GM18511 (cell line): Measurements from ENCODE around the gene TMEM235.
"Not testable (repeated sequence)": the region's sequence is repeated elsewhere in the genome, so short reads cannot be mapped to it uniquely, and the experiment has no call there.

ENCODE experiments used
- ATAC-seq: cut with Tn5 transposase; IDR thresholded peaks from one replicate; pipeline ENCODE4 v1.9.1; 2021; ENCODE audit warnings: mild to moderate bottlenecking, moderate library complexity; ENCODE audit not compliant: unreplicated experiment

The TMEM235 gene

DNA sequence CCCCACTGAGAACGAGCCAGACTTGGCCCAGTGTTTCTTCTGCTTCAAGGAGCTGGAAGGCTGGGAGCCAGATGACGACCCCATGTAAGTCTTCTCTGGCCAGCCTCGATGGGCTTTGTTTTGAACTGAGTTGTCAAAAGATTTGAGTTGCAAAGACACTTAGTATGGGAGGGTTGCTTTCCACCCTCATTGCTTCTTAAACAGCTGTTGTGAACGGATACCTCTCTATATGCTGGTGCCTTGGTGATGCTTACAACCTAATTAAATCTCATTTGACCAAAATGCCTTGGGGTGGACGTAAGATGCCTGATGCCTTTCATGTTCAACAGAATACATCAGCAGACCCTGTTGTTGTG is 16.7 kb upstream of the TMEM235 start:
- no peak for ATAC-seq

DNA sequence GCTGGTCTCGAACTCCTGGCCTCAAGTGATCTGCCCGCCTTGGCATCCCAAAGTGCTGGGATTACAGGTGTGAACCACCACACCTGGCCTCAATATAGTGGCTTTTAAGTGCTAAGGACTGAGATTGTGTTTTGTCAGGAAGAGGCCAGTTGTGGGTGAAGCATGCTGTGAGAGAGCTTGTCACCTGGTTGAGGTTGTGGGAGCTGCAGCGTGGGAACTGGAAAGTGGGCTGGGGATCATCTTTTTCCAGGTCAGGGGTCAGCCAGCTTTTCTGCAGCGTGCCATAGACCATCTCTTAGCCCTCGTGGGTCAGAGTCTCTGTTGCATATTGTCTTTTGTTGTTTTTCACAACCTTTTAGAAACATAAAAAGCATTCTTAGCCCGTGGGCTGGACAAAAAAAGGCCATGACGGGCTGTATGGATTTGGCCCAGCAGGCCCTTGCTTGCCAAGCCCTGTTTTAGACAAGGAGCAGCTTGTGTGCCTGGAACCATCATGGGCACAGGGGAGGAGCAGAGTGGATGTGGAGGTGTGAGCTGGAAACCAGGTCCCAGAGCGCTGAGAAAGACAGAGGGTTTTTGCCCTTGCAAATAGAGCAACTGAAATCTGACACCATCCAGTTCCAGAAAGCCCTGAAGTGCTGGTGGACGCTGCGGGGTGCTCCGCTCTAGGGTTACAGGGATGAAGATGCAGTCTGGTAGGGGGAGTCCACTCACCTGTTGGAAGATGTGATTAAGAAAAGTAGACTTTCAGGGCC is 11.9 kb upstream of the TMEM235 start:
- no peak for ATAC-seq

DNA sequence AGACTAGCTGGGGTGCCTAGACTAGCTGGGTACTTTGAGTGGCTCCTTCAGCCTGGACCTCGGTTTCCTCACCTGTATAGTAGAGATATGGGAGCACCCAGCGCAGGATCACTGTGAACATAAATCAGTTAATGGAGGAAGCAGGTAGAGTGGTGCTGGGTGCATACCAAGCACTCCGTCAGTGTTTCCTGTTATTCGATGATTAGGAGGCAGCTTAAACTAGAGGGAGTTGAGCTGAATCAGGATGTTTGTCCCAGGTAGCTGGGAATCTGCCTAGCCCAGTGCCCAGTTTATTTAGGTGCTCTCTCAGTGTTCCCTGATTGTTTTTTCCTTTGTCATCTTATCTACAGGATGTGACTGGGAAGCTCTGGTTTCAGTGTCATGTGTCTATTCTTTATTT is 8.4 kb upstream of the TMEM235 start:
- no peak for ATAC-seq

DNA sequence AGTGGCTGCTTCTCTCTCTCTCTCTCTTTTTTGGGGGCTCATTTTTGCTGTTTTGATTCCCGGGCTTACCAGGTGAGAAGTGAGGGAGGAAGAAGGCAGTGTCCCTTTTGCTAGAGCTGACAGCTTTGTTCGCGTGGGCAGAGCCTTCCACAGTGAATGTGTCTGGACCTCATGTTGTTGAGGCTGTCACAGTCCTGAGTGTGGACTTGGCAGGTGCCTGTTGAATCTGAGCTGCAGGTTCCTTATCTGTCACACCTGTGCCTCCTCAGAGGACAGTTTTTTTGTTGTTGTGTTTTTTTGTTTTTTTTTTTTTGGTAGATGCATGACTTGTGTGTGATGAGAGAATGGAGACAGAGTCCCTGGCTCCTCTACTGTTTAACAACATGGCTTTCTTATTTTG is 7.7 kb upstream of the TMEM235 start:
- ATAC-seq, result no peak

DNA sequence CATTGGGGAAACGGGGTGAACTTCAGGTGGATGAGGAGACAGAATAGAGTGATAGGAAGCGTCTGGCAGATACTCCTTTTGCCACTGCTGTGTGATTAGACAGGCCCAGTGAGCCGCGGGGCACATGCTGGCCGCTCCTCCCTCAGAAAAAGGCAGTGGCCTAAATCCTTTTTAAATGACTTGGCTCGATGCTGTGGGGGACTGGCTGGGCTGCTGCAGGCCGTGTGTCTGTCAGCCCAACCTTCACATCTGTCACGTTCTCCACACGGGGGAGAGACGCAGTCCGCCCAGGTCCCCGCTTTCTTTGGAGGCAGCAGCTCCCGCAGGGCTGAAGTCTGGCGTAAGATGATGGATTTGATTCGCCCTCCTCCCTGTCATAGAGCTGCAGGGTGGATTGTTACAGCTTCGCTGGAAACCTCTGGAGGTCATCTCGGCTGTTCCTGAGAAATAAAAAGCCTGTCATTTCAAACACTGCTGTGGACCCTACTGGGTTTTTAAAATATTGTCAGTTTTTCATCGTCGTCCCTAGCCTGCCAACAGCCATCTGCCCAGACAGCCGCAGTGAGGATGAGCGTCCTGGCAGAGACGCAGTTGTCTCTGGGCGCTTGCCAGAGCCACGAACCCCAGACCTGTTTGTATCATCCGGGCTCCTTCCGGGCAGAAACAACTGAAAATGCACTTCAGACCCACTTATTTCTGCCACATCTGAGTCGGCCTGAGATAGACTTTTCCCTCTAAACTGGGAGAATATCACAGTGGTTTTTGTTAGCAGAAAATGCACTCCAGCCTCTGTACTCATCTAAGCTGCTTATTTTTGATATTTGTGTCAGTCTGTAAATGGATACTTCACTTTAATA is 7.0 kb upstream of the TMEM235 start:
- ATAC-seq, result no peak

DNA sequence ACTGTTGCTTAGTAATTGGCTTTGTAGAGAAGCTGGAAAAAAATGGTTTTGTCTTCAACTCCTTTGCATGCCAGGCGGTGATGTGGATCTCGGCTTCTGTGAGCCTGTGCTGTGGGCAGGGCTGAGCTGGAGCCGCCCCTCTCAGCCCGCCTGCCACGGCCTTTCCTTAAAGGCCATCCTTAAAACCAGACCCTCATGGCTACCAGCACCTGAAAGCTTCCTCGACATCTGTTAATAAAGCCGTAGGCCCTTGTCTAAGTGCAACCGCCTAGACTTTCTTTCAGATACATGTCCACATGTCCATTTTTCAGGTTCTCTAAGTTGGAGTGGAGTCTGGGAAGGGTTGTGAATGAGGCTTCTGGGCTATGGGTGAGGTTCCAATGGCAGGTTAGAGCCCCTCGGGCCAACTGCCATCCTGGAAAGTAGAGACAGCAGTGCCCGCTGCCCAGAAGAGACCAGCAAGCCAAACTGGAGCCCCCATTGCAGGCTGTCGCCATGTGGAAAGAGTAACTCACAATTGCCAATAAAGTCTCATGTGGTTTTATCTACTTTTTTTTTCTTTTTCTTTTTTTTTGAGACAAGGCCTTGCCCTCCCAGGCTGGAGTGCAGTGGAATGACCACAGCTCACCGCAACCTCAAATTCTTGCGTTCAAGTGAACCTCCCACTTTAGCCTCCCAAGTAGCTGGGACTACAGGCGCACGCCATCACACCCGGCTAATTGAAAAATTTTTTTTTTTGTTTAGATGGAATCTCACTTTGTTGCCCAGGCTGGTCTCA is 6.2 kb upstream of the TMEM235 start:
- ATAC-seq, result no peak

DNA sequence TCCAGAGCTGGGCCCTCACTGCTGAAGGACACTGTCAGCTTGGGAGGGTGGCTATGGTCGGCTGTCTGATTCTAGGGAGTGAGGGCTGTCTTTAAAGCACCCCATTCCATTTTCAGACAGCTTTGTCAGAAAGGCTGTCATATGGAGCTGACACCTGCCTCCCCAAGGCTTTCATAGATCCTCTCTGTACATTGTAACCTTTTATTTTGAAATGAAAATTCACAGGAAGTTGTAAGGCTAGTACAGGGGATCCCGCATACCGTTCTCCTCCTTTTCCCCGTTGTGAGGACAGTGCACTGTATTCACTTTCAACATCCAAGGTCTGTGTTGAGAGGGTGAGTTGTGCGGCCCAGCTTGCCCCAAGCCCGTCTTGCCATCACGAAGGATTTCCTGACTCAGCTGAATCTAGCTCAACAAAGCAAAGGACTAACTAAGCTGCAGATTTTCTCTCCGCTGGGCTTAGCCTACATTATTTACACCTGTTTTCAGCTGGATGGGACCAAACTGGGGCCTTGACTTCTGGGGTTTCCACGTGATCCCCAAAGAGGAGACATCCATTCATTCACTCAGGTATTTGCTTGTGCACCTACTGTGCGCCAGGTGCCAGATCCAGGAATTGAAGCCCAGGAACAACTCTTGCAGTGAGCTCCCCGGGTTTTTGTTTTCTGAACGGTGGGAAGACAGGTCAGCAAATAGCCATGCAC is 5.2 kb upstream of the TMEM235 start:
- no peak for ATAC-seq

DNA sequence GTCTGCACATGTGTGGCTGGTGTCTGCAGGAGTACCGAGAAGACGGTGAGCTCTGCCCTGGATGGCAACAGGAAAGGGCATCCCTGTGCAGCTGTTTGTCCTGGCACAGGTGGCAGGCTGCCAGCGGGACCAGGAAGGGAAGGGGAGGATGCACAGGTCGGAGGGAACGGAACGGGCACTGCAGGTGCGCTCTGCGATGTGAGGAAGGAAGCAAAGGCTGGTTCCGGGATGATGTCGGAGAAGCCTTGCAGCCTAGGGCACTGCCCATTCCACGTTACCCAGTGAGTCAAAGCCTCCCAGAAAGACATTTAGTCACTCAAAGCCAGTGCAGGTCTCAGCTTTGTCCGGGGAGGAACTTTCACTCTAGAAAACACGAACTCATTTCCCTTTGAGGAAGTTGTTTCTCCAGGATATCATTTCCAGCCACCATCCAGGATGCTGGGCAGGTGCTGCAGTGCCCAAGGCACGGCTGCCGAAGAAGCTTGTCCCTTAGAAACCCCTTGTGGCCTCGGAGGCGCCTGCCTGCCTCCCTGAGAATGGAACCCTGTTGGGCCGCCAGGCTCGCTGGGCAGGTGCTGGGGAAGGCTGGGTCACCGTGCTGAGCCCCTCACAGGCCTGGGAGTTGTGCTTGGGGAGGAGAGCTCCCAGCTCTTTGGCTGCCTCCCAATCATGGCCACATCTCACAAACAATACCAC is 4.5 kb upstream of the TMEM235 start:
- ATAC-seq, result no peak

DNA sequence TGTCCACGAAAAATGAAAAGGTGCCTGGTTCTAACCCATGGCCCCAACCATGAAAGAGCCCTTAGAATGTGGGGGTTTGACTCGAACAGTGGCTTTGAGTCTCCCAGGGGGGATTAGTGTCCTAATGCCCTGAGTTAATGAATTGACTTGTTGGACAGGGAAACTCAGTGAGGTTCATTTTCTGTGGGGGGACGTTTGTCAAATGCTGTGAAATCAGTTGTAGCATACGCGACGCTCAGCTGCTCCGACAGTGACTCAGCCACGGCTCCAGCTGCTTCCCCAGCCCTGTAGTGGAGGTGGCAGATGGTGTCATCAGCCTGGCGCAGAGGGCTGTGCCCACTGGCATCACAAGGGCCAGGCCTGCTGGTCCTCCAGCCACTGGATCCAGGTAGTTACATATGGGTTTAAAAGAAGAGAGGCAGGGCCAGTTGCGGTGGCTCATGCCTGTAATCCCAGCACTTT is 3.9 kb upstream of the TMEM235 start:
- ATAC-seq, result no peak

DNA sequence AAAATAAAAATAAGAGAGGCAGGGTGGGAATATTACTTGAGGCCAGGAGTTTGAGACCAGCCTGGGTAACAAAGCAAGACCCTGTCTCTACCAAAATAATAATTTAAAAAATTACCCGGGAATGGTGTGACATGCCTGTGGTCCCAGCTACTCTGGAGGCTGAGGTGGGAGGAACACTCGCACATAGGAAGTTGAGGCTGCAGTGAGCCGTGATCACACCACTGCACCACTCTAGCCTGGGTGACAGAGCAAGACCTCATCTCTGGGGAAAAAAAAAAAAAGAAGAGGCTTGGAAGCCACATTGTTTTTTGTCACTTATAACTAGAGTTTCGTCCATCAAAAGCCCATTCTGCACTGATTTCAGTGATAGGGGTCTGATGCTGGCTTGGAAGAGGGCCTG is 3.3 kb upstream of the TMEM235 start:
- ATAC-seq, result no peak

DNA sequence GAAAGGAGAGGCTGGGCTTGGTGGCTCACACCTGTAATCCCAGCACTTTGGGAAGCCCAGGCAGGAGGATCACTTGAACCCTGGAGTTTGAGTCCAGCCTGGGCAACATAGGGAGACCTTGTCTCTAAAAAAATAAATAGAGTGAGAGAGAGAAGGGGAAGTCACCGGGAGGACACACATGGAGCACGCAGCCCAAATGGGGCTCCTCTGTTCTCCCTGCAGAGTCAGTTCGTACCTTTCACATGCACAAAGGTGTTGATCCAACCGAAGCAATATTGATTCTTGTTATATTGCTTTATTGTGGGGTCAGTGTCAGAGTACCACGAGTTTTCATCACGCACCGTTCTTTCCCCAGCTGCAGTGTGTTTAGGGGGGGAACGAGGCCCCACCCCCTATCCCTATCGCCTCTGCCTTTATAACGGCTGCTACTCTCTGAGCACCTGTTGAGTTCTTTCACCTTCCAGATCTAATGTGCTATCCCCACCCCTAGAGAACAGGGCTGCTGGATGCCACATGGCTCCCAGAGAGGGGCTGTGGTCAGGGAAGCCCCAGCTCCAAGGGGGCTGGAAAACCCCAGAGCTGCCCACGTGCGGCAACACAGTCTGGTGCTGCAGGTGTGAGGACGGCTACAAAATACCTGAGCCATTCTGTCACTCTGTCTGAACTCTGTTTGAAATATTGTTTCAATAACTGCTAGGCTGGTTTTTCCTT is 1.0 kb upstream of the TMEM235 start:
- no peak for ATAC-seq

DNA sequence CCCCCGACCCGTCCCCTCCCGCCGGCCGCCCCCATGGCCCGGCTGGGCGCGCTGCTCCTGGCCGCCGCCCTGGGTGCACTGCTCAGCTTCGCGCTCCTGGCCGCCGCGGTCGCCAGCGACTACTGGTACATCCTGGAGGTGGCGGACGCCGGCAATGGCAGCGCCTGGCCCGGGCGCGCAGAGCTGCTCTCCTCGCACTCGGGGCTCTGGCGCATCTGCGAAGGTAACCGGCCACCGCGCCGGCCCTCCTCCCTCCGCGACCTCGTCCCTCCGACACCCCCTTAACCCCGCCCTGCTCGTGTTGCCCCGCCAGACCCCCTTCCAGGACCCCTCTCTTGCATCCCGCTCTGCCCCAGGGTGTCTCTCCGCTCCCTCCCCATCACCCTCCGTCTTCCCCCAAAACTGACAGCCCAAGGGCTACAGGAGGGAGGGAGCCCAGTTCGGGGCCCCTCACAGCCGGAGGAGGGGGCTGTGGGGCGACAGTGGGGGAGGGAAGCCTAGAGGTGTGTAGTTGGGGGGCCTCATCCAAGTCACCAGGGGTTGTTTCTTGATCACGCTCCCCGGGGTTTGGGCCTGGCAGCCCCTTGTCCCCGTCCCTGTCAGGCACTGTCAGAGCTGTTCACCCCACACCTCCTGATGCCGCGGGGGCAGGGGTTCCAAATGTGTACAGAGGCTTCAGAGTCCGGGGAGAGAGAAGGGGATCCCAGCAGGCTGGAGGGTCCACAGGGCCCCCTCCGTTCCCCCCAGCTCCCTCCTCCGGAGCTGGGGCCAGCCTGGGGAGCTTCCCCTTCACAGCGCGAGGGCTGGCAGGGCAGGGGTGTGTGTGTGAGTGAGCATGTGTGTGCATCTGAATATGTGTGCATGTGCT is 794 bp downstream of the TMEM235 start:
- no peak for ATAC-seq

DNA sequence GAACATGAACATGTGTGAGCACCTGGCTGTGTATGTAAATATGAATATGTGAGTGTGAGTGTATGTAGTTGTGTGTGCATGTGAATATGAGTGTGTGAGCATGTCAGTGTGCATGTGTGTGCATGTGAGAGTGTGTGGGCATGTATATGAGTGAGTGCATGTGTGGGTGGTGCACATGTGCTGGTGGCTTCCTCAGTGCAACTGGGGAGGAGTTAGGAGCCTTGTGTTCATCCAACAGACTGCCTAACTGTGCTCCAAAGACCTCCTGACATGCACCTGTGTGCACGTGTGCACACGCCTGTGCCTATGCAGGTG is 1.4 kb downstream of the TMEM235 start:
- no peak for ATAC-seq

DNA sequence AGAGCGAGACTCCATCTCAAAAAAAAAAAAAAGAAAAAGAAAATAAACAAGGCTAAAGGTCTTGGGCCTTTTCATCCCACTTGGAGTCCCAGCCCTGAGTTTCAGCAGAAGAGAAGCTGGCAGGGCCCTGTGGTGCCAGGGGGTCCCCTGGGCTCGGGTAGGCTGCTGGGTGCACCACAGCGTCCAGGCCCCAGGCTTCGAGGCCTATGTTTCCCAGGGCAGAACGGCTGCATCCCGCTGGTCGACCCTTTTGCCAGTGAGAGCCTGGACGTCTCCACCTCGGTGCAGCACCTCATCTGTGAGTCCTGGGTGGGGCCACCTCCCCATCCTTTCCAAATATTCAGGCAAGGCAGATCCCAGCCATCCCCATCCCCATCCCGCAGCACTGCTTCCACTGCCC is 2.2 kb downstream of the TMEM235 start:
- ATAC-seq, result no peak

DNA sequence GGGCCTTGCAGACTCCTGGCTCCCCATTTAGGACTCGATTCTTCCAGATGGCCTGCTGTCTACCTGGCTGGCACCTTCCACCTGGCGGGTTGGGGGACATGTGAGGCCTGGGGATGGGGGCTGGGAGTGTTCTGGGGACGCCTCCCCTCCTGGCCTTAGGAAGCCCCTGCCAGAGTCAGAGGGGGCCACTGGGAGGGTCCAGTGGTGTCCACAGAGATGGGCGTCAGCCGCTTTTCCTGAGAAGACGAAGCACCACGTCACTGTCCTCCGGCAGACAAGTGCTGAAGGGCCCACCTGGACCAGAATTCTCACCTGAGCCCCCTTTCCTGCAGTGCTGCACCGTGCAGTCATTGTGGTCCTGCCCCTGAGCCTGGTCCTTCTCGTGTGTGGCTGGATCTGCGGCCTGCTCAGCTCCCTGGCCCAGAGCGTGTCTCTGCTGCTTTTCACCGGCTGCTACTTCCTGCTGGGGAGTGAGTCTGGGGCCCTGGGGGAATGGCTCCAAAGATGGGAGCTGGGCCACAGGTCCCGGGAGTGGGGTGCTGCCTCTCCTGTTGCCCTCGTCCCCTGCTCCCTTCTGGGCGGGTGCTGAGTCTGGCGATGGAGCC is 2.9 kb downstream of the TMEM235 start:
- no peak for ATAC-seq

DNA sequence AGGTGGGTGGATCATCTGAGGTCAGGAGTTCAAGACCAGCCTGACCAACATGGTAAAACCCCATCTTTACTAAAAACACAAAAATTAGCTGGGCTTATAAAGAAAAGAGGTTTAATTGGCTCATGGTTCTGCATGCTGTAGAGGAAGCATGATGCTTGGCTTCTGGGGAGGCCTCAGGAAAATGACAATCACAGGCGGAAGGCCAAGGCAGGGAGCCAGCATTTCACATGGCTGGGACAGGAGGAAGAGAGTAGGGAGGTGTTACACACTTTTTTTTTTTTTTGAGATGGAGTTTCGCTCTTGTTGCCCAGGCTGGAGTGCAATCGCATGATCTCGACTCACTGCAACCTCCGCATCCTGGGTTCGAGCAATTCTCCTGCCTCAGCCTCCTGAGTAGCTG is 3.6 kb downstream of the TMEM235 start:
- ATAC-seq, result not testable (repeated sequence)

DNA sequence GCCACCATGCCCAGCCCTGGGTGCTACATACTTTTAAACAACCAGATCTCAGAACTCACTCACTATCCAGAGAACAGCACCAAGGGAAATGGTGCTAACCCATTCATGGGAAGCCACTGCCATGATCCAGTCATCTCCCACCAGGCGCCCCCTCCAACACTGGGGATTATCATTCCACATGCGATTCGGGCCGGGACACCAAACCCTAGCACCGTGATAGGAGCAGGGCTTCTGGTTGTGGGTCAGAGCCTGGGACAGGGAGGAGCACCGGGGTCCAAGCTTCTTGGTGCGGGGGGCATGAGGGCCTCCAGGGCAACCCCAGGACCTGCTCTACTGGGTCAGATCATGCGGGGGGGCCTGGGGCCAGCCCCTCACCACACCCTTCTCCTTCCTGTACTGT is 4.5 kb downstream of the TMEM235 start:
- no peak for ATAC-seq

DNA sequence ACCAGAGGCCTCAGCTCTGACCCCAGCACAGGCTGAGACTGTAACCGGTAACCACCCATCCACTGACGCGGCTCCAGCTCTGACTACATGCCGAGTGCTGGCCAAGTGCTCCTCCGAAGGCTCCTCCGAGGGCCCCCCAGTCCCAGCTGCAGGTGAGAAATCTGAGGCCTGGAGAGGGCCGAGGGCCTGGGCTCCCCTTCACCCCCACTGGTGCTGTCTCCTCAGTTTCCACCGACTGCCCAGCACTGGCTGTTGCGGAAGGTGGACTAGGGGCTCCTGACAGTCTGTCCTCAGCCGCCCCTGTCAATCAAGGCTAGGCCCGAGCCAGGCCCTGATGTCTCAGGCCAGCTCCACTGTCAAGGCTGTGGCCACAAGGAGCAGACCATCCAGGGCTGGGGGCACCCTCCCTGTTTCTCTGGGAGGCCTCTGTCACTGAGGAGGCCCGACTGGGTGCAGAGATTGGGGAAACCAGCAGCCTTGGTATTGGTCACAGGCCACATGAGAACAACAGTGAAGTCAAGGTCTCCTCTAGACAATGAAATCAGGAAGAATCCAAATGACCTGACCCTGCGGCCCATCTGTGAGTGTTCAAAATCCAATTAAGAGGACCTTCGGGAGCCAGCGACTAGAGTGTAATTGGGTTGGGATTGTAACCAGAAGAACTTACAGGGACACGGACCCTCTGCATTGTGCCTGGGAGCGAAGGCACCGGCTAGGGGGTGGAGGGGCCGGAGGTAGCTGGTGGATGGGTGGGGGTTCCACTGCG is 5.1 kb downstream of the TMEM235 start:
- no peak for ATAC-seq
